ENCODE results near the gene NTHL1.

GRCh38 chr16:2060346-2060745 lies 12.7 kb upstream of the NTHL1 start:
- no peak for TF ChIP-seq RAD21 (IDR thresholded peaks at IDR 0.05; ENCODE audit: low read length)
- no peak for TF ChIP-seq CTCF (conservative IDR thresholded peaks at IDR 0.05; ENCODE audit: low read depth, low read length)
- TF ChIP-seq MAZ (IDR thresholded peaks at IDR 0.05; ENCODE audit: borderline replicate concordance, low read depth, low read length): no peak
- TF ChIP-seq POLR2A (IDR thresholded peaks at IDR 0.05; ENCODE audit: low read depth, low read length): no peak
- TF ChIP-seq BHLHE40 (IDR thresholded peaks at IDR 0.05; ENCODE audit: low read depth, low read length): no peak
- no peak for TF ChIP-seq FOS (IDR thresholded peaks at IDR 0.05; ENCODE audit: low read depth, low read length)
